A673 (cell line): ENCODE measurements around the gene COA8.

Experiments
- CTCF ChIP-seq: fragments of 300-800, 200-600 bp; sonication (generic); conservative IDR thresholded peaks from 2 replicates; pipeline ENCODE4 v1.5.1; 2017; ENCODE audit warnings: low read depth, mild to moderate bottlenecking, antibody characterized with exemption, low read length, moderate library complexity, mixed read lengths
- EZH2 ChIP-seq: fragments of 200-600 bp; sonication (generic); IDR thresholded peaks from 2 replicates; pipeline ENCODE4 v1.6.1; 2017; ENCODE audit warnings: borderline replicate concordance, low read depth, mild to moderate bottlenecking, mixed read lengths, antibody characterized with exemption, low read length; ENCODE audit not compliant: poor library complexity, severe bottlenecking

DNA sequence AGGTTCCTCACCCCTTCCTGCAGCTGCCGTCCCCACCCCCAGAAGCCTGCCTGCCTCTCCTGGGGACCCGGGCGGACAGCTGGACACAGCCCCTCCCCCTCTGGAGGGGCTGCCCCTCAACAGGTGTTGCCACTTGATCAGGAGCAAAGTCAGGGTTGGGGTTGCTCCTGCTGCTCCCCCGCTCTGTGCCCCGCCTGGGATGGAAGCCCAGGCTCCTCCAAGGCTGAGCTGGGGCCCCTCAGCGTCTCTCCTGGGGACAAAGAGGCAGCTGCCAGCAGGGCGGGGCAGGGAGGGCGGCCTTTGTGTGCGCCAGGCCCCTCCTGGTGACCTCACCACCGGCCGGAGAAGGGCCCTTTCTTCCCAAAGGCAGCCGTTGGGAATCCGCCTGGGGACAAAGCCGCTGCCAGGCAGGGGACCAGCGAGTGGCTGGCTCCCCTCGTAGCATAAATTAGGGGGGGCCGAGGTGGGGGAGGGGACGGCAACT lies 20.1 kb upstream of the COA8 start:
- TF ChIP-seq CTCF (no peak), EZH2 (no peak)
